Osteoblast (primary cell): ENCODE data around the gene FFAR2. TPM values are rescaled to one million over a fixed set of nuclear protein-coding genes. Genes with fewer than 3 reads are reported as not detected.

Source experiments
- DNase-seq: peaks from one replicate; pipeline ENCODE4 v3.0.0; 2011; ENCODE audit warnings: low spot score, mixed read lengths; ENCODE audit not compliant: insufficient read length; ENCODE audit errors: missing footprints
- H2AFZ ChIP-seq: 2 replicates; pipeline ENCODE4 v1.6.0; 2011; ENCODE audit warnings: mild to moderate bottlenecking, low read length
- H3K27ac ChIP-seq: 2 replicates; pipeline ENCODE4 v1.5.1; 2011; ENCODE audit warnings: mild to moderate bottlenecking, low read depth, low read length, moderate library complexity
- H3K27me3 ChIP-seq: 2 replicates; pipeline ENCODE4 v1.6.0; 2012; ENCODE audit warnings: mild to moderate bottlenecking, control low read depth, inconsistent platforms, low read length, moderate library complexity; ENCODE audit not compliant: insufficient read depth
- H3K36me3 ChIP-seq: 2 replicates; pipeline ENCODE4 v1.5.1; 2011; ENCODE audit warnings: mild to moderate bottlenecking, low read length, control low read depth, moderate library complexity; ENCODE audit not compliant: insufficient read depth
- H3K4me1 ChIP-seq: 2 replicates; pipeline ENCODE4 v1.5.1; 2011; ENCODE audit warnings: mild to moderate bottlenecking, low read length, control low read depth, moderate library complexity; ENCODE audit not compliant: insufficient read depth
- H3K4me2 ChIP-seq: 2 replicates; pipeline ENCODE4 v1.6.0; 2011; ENCODE audit warnings: mild to moderate bottlenecking, low read length; ENCODE audit not compliant: insufficient read depth
- H3K4me3 ChIP-seq: fragments of 200-600 bp; sonication (generic); 3 replicates; pipeline ENCODE4 v1.5.1; 2012; ENCODE audit warnings: mild to moderate bottlenecking, low read length, inconsistent platforms; ENCODE audit not compliant: insufficient read depth
- H3K79me2 ChIP-seq: 2 replicates; pipeline ENCODE4 v1.6.0; 2012; ENCODE audit warnings: mild to moderate bottlenecking, low read length, control low read depth, inconsistent platforms; ENCODE audit not compliant: insufficient read depth
- H3K9me3 ChIP-seq: 2 replicates; pipeline ENCODE4 v1.5.1; 2011; ENCODE audit warnings: low read depth, low read length, control low read depth
- H4K20me1 ChIP-seq: 2 replicates; pipeline ENCODE4 v1.6.0; 2012; ENCODE audit warnings: mild to moderate bottlenecking, low read length, control low read depth; ENCODE audit not compliant: insufficient read depth
- total RNA-seq: library from RNA; depleted of rRNA; stranded (reverse); fragments of >200 nt; gene quantifications from 2 replicates; pipeline ENCODE4 v1.2.3, GENCODE V29; 2012
- TF ChIP-seq, protein P1 (sequence below): IDR thresholded peaks from 2 replicates; pipeline ENCODE4 v1.5.1; 2011; ENCODE audit warnings: mild to moderate bottlenecking, low read depth, low read length, moderate library complexity; ENCODE audit errors: extremely low read depth

FFAR2 gene
- total RNA-seq, 1 donor = not detected

DNA sequence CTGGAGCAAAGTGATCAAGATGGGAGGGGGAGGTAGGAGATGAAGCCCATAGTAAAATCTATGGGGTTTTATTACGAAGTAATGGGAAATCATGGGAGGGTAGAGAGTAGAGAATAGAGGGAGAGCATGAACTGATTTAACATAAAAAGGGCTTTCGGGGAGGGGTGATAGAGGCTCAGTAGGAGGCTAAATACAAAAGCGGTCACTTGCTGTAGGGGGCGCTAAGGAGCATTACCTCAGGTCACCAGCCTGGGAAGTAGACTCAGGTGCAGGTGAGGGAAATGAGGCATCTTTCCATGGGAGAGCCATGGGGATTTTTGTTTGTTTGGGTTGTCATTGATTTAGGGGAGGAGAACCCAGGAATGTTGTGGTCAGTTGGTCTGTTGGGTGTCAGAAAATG lies 28.1 kb downstream of the FFAR2 start:
- no peak overlapping the region for H3K4me3 ChIP-seq
- no peak overlapping the region for H3K27ac ChIP-seq
- H3K9me3 ChIP-seq = no peaks in the 10 kb centered on the region
- H3K4me2 ChIP-seq = no peak overlapping the region
- H3K79me2 ChIP-seq = no peaks in the 10 kb centered on the region
- H3K4me1 ChIP-seq = no peaks in the 10 kb centered on the region
- no peaks in the 10 kb centered on the region for H4K20me1 ChIP-seq
- H2AFZ ChIP-seq = no peak overlapping the region
- TF ChIP-seq, protein P1, sequence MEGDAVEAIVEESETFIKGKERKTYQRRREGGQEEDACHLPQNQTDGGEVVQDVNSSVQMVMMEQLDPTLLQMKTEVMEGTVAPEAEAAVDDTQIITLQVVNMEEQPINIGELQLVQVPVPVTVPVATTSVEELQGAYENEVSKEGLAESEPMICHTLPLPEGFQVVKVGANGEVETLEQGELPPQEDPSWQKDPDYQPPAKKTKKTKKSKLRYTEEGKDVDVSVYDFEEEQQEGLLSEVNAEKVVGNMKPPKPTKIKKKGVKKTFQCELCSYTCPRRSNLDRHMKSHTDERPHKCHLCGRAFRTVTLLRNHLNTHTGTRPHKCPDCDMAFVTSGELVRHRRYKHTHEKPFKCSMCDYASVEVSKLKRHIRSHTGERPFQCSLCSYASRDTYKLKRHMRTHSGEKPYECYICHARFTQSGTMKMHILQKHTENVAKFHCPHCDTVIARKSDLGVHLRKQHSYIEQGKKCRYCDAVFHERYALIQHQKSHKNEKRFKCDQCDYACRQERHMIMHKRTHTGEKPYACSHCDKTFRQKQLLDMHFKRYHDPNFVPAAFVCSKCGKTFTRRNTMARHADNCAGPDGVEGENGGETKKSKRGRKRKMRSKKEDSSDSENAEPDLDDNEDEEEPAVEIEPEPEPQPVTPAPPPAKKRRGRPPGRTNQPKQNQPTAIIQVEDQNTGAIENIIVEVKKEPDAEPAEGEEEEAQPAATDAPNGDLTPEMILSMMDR = no peak
- H3K27me3 ChIP-seq = no peaks in the 10 kb centered on the region
- no peak for DNase-seq
- H3K36me3 ChIP-seq = no peaks in the 10 kb centered on the region

DNA sequence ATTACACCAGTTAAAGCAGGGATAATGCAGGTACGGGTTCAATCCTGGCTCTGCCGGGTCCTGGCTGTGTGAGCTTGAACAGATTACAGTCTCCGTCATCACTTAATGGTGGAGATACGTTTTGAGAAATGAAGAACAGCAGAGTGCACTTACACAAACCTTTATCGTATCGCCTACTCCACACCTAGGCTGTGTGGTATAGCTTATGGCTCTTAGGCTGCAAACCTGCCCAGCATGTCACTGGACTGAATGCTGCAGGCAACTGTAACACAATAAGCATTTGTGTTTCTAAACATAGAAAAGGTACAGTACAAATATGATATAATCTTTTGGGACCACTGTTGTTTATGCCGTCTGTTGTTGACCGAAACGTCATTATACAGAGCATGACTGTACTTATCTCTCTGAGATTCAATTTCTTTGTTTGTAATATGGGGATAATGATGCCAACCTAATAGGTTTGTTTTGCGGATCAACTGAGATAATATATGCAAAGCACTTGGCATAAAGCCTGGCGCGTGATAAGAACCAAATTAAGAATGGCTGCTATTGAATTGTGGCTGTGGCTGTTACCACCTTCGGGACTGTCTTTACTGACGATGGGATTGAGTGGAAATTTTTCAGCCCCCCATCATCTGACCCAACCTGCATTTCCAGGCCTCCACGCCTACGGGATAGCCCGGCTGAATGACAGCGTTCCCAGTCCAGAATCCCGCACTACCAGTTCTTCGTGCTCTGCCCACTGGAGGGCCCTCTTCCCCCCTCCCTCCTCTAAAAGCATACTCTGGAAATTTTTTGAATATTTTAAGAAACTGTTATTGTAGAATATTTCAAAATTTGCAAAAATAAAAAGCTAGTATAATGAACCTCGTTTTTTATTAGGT lies 31.0 kb downstream of the FFAR2 start:
- Histone ChIP-seq H4K20me1 (no peaks in the 10 kb centered on the region), H3K4me3 (no peak overlapping the region), H3K27me3 (no peaks in the 10 kb centered on the region), H2AFZ (no peak overlapping the region), H3K9me3 (no peaks in the 10 kb centered on the region), H3K4me2 (no peak overlapping the region), H3K79me2 (no peaks in the 10 kb centered on the region), H3K36me3 (no peaks in the 10 kb centered on the region), H3K4me1 (no peaks in the 10 kb centered on the region), H3K27ac (no peak overlapping the region)
- no peak for DNase-seq
- TF ChIP-seq, protein P1 = no peak

DNA sequence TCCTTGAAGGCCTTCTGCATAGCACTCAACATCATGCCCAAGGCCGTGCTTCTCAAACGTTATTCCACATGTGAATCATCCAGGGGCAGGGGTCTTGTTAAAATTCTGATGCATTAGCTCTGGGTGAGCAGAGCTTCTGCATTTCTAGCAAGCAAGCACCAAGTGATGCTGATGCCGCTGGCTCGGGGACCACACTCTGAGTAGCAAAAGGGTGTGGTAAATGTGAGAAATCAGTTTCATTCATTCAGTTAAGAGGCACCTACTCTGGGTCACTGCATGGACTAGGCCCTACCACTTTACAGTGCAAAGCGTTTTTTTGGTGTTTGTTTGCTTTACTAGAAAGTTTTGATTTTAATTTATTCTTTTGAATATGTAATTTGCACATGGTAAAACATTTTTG lies 35.0 kb downstream of the FFAR2 start:
- Histone ChIP-seq H3K36me3 (no peaks in the 10 kb centered on the region), H3K27ac (no peak overlapping the region), H2AFZ (no peak overlapping the region), H3K4me2 (no peak overlapping the region), H3K27me3 (no peaks in the 10 kb centered on the region), H3K79me2 (no peaks in the 10 kb centered on the region), H3K4me1 (no peaks in the 10 kb centered on the region), H3K9me3 (no peaks in the 10 kb centered on the region), H4K20me1 (no peaks in the 10 kb centered on the region), H3K4me3 (no peak overlapping the region)
- DNase-seq = no peak
- TF ChIP-seq, protein P1 = no peak

DNA sequence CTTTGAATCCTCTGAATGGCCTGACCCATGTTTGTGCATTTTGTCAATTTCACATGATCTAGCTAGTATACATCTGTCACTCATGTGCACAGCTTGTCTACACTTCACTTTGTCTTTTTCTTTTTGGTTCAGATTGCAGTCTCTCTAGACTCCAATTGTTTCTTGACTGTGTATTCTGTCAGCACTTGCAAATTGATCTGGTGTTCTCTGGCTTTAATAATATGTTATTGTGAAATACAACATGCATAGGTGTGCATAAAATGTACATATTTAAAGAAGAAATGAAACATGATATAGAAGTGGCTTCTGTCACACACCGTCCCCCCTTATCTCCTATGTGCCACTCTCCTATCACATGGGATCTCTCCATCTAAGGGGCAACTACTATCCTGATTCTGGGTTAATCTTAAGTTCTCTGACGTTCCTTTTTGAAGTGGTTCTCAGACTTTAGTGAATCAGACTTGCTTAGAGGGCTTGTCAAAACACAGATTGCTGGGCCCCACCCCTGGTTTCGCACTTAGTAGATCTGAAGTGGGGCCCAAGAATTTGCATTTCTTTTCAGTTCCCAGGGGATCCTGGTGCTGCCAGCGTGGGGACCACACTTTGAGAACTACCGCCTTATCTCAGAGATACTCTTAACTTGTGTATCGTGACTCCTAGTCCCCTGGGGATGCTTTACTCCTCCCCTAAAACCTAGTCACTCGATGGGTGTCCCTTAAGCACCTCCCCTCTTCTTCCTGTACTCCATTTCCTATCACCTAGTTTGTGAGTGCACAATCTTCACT lies 36.4 kb downstream of the FFAR2 start:
- Histone ChIP-seq H3K79me2 (no peaks in the 10 kb centered on the region), H4K20me1 (no peaks in the 10 kb centered on the region), H3K27ac (no peak overlapping the region), H3K4me1 (no peaks in the 10 kb centered on the region), H2AFZ (no peak overlapping the region), H3K4me3 (no peak overlapping the region), H3K9me3 (no peaks in the 10 kb centered on the region), H3K36me3 (no peaks in the 10 kb centered on the region), H3K4me2 (no peak overlapping the region), H3K27me3 (no peaks in the 10 kb centered on the region)
- TF ChIP-seq, protein P1 = no peak
- no peak for DNase-seq
